K562 (cell line): ENCODE results near the gene MYOM1. TPM values are rescaled to one million over a fixed set of nuclear protein-coding genes. Genes with fewer than 3 reads are reported as not detected.
A peak's percentile ranks its signal among the peaks of the same experiment; 100 is the strongest.

Experiments used
- ATAC-seq: fragments of 200-7000 bp; cut with Tn5 transposase; 3 replicates; pipeline ENCODE4 v1.9.1; 2020; ENCODE audit warnings: moderate library complexity
- BruUV-seq: library from RNA; stranded (reverse); fragments of 400-500 nt; replicated peaks from 2 replicates; lab custom pipeline; 2021; lab: Mats Ljungman, UMichigan
- CTCF ChIA-PET: fragments of 300-600 bp; formaldehyde crosslinking; extraction: SDS; loops from one replicate; lab custom pipeline; 2021; ENCODE audit warnings: low intra/inter-chr PET ratio; lab: Yijun Ruan, JAX
- POLR2A ChIA-PET: fragments of 300-600, 350-650 bp; sonication (Branson Sonifier 250); formaldehyde crosslinking; extraction: SDS; loops from one replicate; lab custom pipeline; 2021; ENCODE audit warnings: antibody characterized with exemption, inconsistent platforms; lab: Yijun Ruan, JAX
- DNase-seq, 4 experiments: peaks; one replicate each; pipeline versions ENCODE4 v3.0.0 to v3.0.0-alpha.2; 2011 to 2018; ENCODE audit warnings: low spot score in 3 of 4, mixed read lengths in 3 of 4; ENCODE audit errors: extremely low read depth in 1 of 4
- FAIRE-seq: peaks from 2 replicates; lab custom pipeline; 2011; peaks lifted over from hg19 to GRCh38; lab: Jason Lieb, UNC
- H2AFZ ChIP-seq: 2 replicates; pipeline ENCODE4 v1.6.0; 2011; ENCODE audit warnings: low read depth, low read length, control low read depth, inconsistent platforms
- H3K27ac ChIP-seq: fragments of 200-600 bp; 3 replicates; pipeline ENCODE4 v1.8.0; 2011; ENCODE audit warnings: low read depth, mild to moderate bottlenecking, control low read depth, inconsistent platforms, low read length, moderate library complexity, mixed read lengths; ENCODE audit errors: extremely low read depth
- H3K27me3 ChIP-seq, 2 experiments: fragments of 300-600 bp in 1 of 2; 2 replicates in 1 of 2; 3 replicates in 1 of 2; pipeline versions ENCODE4 v1.6.0 to v1.8.0; 2011; ENCODE audit warnings: inconsistent platforms in 2 of 2, low read length in 2 of 2, mild to moderate bottlenecking in 1 of 2, mixed read lengths in 1 of 2, moderate library complexity in 1 of 2; ENCODE audit not compliant: control insufficient read depth in 2 of 2, insufficient read depth in 2 of 2
- H3K36me3 ChIP-seq: fragments of 300-600 bp; 3 replicates; pipeline ENCODE4 v1.8.0; 2011; ENCODE audit warnings: mild to moderate bottlenecking, low read length, inconsistent platforms; ENCODE audit not compliant: control insufficient read depth, insufficient read depth
- H3K4me1 ChIP-seq, 2 experiments: fragments of 200-600 bp in 1 of 2; replicated peaks in 1 of 2; 2 replicates in 1 of 2; 3 replicates in 1 of 2; pipeline versions ENCODE4 v1.5.1 to v1.8.0; 2011; ENCODE audit warnings: inconsistent platforms in 2 of 2, low read length in 2 of 2, mild to moderate bottlenecking in 1 of 2, mixed read lengths in 1 of 2, moderate library complexity in 1 of 2; ENCODE audit not compliant: control insufficient read depth in 2 of 2, insufficient read depth in 2 of 2
- H3K4me2 ChIP-seq: 2 replicates; pipeline ENCODE4 v1.6.1; 2011; ENCODE audit warnings: low read length, control low read depth, inconsistent platforms, mixed read lengths; ENCODE audit not compliant: insufficient read depth
- H3K4me3 ChIP-seq: fragments of 200-600 bp; sonication (generic), shearing (Covaris generic); 2 replicates; pipeline ENCODE4 v1.5.1; 2016; ENCODE audit warnings: control low read depth, inconsistent platforms
- H3K79me2 ChIP-seq: fragments of 200-600 bp; 3 replicates; pipeline ENCODE4 v1.8.0; 2011; ENCODE audit warnings: low read length, inconsistent platforms; ENCODE audit not compliant: control insufficient read depth, insufficient read depth
- H3K9ac ChIP-seq, 2 experiments: 2 replicates each; pipeline versions ENCODE4 v1.6.0 to v1.6.1; 2011; ENCODE audit warnings: low read depth in 2 of 2, low read length in 2 of 2, control low read depth in 1 of 2, inconsistent platforms in 1 of 2, mild to moderate bottlenecking in 1 of 2, mixed read lengths in 1 of 2; ENCODE audit not compliant: insufficient read depth in 1 of 2
- H3K9me1 ChIP-seq: one replicate; pipeline ENCODE4 v1.6.0; 2011; ENCODE audit warnings: inconsistent platforms, mild to moderate bottlenecking, low read length, moderate library complexity; ENCODE audit not compliant: control insufficient read depth, insufficient read depth
- H3K9me3 ChIP-seq: replicated peaks from 2 replicates; pipeline ENCODE4 v1.5.1; 2011; ENCODE audit warnings: low read depth, low read length, inconsistent platforms; ENCODE audit not compliant: control insufficient read depth, insufficient read depth
- H4K20me1 ChIP-seq: replicated peaks from 2 replicates; pipeline ENCODE4 v1.6.1; 2011; ENCODE audit warnings: low read length, inconsistent platforms, mixed read lengths; ENCODE audit not compliant: control insufficient read depth, insufficient read depth
- CREM ChIP-seq: IDR thresholded peaks from 2 replicates; pipeline ENCODE4 v1.6.1; 2014; ENCODE audit warnings: antibody characterized with exemption, low read depth
- TOE1 ChIP-seq, 2 experiments: fragments of 450-650 bp in 1 of 2; sonication (generic) in 1 of 2; formaldehyde crosslinking in 1 of 2; IDR thresholded peaks; 2 replicates each; pipeline versions ENCODE4 v1.7.1 to v1.8.0; 2016 to 2022; ENCODE audit warnings: borderline replicate concordance in 2 of 2, mild to moderate bottlenecking in 2 of 2, antibody characterized with exemption in 1 of 2, inconsistent platforms in 1 of 2, low read depth in 1 of 2, missing genetic modification reagents in 1 of 2, moderate library complexity in 1 of 2
- ZNF3 ChIP-seq: fragments of 250-450 bp; sonication (Bioruptor Pico); IDR thresholded peaks from 2 replicates; pipeline ENCODE4 v1.5.0; 2021; ENCODE audit warnings: mild to moderate bottlenecking, moderate library complexity
- WGBS: fragments of 100-300 bp; shearing (Covaris generic); methylation state at CpG from one replicate; pipeline ENCODE4 v1.1.6; 2016; ENCODE audit warnings: low coverage, mixed read lengths; ENCODE audit not compliant: insufficient coverage; ENCODE audit errors: missing lambda C conversion rate; 5-methylcytosine and 5-hydroxymethylcytosine counted together
- in situ Hi-C: fragments of 300-500 bp; cut with MboI; formaldehyde crosslinking; loops from 4 replicates; pipeline ENCODE4 v1.15.0; 2018; ENCODE audit warnings: inconsistent platforms, mixed read lengths
- intact Hi-C: fragments of 100-400 bp; cut with micrococcal nuclease; formaldehyde crosslinking; loops from 2 replicates; pipeline ENCODE4 v1.14.2; 2022
- polyA plus RNA-seq, 8 experiments: library from polyadenylated mRNA; depleted of rRNA in 4 of 8; stranded (reverse) in 5 of 8; unstranded in 3 of 8; fragments of >200 nt; fragmentation: Nextera tagmentation in 2 of 8; fragmentation: Illumina TruSeq in 1 of 8; extraction: Ambion mirVana in 2 of 8; extraction: Trizol in 1 of 8; gene quantifications; 2 replicates each; pipeline versions ENCODE4 v1.2.1 to v1.2.3, GENCODE V29; 2011 to 2014; ENCODE audit warnings: inconsistent platforms in 1 of 8, missing spikeins in 1 of 8
- total RNA-seq, 7 experiments: library from RNA; depleted of rRNA in 6 of 7; stranded (reverse); fragments of >200 nt in 6 of 7; fragmentation: Illumina TruSeq in 2 of 7; extraction: Trizol in 2 of 7; gene quantifications; 2 replicates each; pipeline versions ENCODE4 v1.2.1 to v1.2.3, GENCODE V29; 2011 to 2021; ENCODE audit warnings: low replicate concordance in 1 of 7
- TF ChIP-seq, protein P1 (sequence below): fragments of 250-450 bp; sonication (Bioruptor Pico); IDR thresholded peaks from 2 replicates; pipeline ENCODE4 v1.8.0; 2021; ENCODE audit warnings: moderate library complexity, mild to moderate bottlenecking, inconsistent platforms
- TF ChIP-seq, protein P2 (sequence below), 2 experiments: fragments of 450-650 bp; IDR thresholded peaks; 2 replicates each; pipeline ENCODE4 v1.6.1; 2018; ENCODE audit warnings: mild to moderate bottlenecking in 2 of 2, low read depth in 1 of 2; ENCODE audit not compliant: partially characterized antibody in 2 of 2

Gene MYOM1
- total and polyA plus RNA-seq, 9 of the 15 experiments (the other 6 are each of a cell fraction or from before 2014, with no cell fraction given) = 0.01 to 0.62 (median 0.25) TPM

- TF ChIP-seq TOE1 (IDR thresholded peaks at IDR 0.05; ENCODE audit: borderline replicate concordance) (peak; percentile 84), TOE1 (CRISPR knock-in tag; IDR thresholded peaks at IDR 0.05; ENCODE audit: borderline replicate concordance, low read depth) (no peak), CREM (peak; percentile 77)
- TF ChIP-seq, protein P1, sequence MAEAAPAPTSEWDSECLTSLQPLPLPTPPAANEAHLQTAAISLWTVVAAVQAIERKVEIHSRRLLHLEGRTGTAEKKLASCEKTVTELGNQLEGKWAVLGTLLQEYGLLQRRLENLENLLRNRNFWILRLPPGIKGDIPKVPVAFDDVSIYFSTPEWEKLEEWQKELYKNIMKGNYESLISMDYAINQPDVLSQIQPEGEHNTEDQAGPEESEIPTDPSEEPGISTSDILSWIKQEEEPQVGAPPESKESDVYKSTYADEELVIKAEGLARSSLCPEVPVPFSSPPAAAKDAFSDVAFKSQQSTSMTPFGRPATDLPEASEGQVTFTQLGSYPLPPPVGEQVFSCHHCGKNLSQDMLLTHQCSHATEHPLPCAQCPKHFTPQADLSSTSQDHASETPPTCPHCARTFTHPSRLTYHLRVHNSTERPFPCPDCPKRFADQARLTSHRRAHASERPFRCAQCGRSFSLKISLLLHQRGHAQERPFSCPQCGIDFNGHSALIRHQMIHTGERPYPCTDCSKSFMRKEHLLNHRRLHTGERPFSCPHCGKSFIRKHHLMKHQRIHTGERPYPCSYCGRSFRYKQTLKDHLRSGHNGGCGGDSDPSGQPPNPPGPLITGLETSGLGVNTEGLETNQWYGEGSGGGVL (CRISPR knock-in tag) = no peak
- TF ChIP-seq, all 486 proteins: peak for 10
Measured at GRCh38 chr18:3126457-3127097, 93.2 kb downstream of the MYOM1 start (continued).

DNA sequence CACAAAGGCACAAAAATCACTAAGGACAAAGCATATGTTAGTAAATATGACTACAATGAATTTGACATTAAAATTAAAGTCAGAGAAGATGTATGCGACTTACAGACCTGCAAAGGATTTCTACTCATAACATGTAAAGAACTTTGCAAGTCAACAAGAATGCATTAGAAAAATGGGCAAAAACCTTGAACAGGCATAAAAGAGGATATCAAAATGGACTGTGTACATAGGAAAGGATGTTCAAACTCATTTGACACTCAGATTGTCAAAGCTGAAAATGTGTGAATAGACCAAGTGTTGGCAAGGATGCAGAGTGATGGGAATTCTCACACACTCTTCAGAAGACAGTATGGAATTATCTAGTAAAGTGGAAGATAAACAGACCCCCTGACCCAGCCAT lies 94.9 kb downstream of the MYOM1 start:
- Histone ChIP-seq H3K9ac (no peak overlapping the region), H3K27ac (no peak overlapping the region), H3K4me1 (peaks cover 4 to 8% of the 10 kb centered on the region in 2 experiments; a peak in 3 of 5 replicates), H3K36me3 (no peaks in the 10 kb centered on the region), H3K9me1 (no peaks in the 10 kb centered on the region), H3K27me3 (no peaks in the 10 kb centered on the region; a peak in 1 of 5 replicates), H3K4me2 (no peak overlapping the region), H3K9me3 (no peaks in the 10 kb centered on the region), H3K4me3 (no peak overlapping the region), H2AFZ (no peak overlapping the region), H3K79me2 (no peaks in the 10 kb centered on the region), H4K20me1 (no peaks in the 10 kb centered on the region)
- ChIA-PET CTCF (interaction anchor here (0.6 kb wide), 1 partner anchor 10 kb away, joined by 4 read pairs; no protein-coding TSS in a partner anchor), POLR2A (no interaction called here)
- no TSS peak for BruUV-seq
- DNase-seq (no peak), ATAC-seq (no peak), FAIRE-seq (no peak)
- TF ChIP-seq, protein P2, sequence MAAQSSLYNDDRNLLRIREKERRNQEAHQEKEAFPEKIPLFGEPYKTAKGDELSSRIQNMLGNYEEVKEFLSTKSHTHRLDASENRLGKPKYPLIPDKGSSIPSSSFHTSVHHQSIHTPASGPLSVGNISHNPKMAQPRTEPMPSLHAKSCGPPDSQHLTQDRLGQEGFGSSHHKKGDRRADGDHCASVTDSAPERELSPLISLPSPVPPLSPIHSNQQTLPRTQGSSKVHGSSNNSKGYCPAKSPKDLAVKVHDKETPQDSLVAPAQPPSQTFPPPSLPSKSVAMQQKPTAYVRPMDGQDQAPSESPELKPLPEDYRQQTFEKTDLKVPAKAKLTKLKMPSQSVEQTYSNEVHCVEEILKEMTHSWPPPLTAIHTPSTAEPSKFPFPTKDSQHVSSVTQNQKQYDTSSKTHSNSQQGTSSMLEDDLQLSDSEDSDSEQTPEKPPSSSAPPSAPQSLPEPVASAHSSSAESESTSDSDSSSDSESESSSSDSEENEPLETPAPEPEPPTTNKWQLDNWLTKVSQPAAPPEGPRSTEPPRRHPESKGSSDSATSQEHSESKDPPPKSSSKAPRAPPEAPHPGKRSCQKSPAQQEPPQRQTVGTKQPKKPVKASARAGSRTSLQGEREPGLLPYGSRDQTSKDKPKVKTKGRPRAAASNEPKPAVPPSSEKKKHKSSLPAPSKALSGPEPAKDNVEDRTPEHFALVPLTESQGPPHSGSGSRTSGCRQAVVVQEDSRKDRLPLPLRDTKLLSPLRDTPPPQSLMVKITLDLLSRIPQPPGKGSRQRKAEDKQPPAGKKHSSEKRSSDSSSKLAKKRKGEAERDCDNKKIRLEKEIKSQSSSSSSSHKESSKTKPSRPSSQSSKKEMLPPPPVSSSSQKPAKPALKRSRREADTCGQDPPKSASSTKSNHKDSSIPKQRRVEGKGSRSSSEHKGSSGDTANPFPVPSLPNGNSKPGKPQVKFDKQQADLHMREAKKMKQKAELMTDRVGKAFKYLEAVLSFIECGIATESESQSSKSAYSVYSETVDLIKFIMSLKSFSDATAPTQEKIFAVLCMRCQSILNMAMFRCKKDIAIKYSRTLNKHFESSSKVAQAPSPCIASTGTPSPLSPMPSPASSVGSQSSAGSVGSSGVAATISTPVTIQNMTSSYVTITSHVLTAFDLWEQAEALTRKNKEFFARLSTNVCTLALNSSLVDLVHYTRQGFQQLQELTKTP (IDR thresholded peaks at IDR 0.05; ENCODE audit: low read depth in 1 of 2, partially characterized antibody in 2 of 2) = peak in 1 of 2 experiments; percentile 97
- no peak for TF ChIP-seq ZNF3 (CRISPR knock-in tag)
- in situ Hi-C loops = no loop called here
- intact Hi-C loops = no loop called here
- 48% methylated on average over 1 of the region's 1 CpG for WGBS
